ENCODE data around the gene MS4A5. TPM values are rescaled to one million over a fixed set of nuclear protein-coding genes. Genes with fewer than 3 reads are reported as not detected.

The MS4A5 gene
- total RNA-seq, 1 donor from 2014 or later, result not detected

GRCh38 chr11:60454212-60454611 lies 24.8 kb downstream of the MS4A5 start:
- Histone ChIP-seq H3K27ac (no peak overlapping the region), H3K4me3 (no peak overlapping the region), H3K9me3 (no peaks in the 10 kb centered on the region), H3K36me3 (no peaks in the 10 kb centered on the region), H3K4me1 (no peaks in the 10 kb centered on the region), H3K27me3 (no peaks in the 10 kb centered on the region)
- intact Hi-C loops (cut with DNase I), result no loop called here
- DNase-seq (ENCODE audit: extremely low spot score in 2 of 2), result no peak
- TF ChIP-seq, protein P1, sequence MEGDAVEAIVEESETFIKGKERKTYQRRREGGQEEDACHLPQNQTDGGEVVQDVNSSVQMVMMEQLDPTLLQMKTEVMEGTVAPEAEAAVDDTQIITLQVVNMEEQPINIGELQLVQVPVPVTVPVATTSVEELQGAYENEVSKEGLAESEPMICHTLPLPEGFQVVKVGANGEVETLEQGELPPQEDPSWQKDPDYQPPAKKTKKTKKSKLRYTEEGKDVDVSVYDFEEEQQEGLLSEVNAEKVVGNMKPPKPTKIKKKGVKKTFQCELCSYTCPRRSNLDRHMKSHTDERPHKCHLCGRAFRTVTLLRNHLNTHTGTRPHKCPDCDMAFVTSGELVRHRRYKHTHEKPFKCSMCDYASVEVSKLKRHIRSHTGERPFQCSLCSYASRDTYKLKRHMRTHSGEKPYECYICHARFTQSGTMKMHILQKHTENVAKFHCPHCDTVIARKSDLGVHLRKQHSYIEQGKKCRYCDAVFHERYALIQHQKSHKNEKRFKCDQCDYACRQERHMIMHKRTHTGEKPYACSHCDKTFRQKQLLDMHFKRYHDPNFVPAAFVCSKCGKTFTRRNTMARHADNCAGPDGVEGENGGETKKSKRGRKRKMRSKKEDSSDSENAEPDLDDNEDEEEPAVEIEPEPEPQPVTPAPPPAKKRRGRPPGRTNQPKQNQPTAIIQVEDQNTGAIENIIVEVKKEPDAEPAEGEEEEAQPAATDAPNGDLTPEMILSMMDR (IDR thresholded peaks at IDR 0.05), result no peak
- TF ChIP-seq POLR2AphosphoS5 (IDR thresholded peaks at IDR 0.05; ENCODE audit: insufficient read depth in 1 of 2, low read depth in 1 of 2) (no peak), POLR2A (IDR thresholded peaks at IDR 0.05) (no peak)

- TF ChIP-seq POLR2A (IDR thresholded peaks at IDR 0.05), result no peak
- TF ChIP-seq, protein P1 (IDR thresholded peaks at IDR 0.05), result no peak
- TF ChIP-seq POLR2AphosphoS5 (IDR thresholded peaks at IDR 0.05; ENCODE audit: insufficient read depth in 1 of 2, low read depth in 1 of 2), result no peak
- H3K4me1 ChIP-seq, result no peaks in the 10 kb centered on the region
- no peak within 1 kb of the TSS for H3K4me3 ChIP-seq
- no peaks in the 10 kb centered on the region for H3K27me3 ChIP-seq
- intact Hi-C loops (cut with DNase I), result no loop called here
- no peak within 1 kb of the TSS for H3K27ac ChIP-seq
- H3K36me3 ChIP-seq, result no peaks in the 10 kb centered on the region
- no peaks in the 10 kb centered on the region for H3K9me3 ChIP-seq
- DNase-seq (ENCODE audit: extremely low spot score in 2 of 2), result no peak
Observed at GRCh38 chr11:60455531-60456042, 26.2 kb downstream of the MS4A5 start, which contains the start of gene MS4A1. TSS of gene MS4A1 (plus strand) at chr11:60455847. CDS start at chr11:60462375, 6,528 bp downstream.

DNA sequence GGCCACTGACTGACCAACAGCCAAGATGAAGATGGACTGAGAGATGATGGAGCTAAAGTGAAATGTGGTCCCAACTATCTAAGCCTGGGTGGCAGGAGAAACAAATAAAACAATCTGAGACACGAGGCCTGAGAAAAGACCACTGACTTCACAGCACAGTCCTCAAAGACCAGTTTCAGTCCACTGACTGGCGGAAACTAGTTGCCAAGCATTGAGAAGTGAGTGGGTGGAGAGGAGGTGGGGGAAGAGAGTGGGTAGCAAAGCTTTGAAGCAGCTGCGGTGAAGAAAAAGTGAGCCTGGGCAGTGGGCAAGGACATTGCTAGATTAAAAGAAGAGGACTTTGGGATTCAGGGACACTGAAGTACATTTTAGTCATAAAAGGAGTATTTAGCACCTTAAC lies 28.2 kb downstream of the MS4A5 start:
- Histone ChIP-seq H3K27ac (no peak overlapping the region), H3K9me3 (no peaks in the 10 kb centered on the region), H3K36me3 (no peaks in the 10 kb centered on the region), H3K4me3 (no peak overlapping the region), H3K4me1 (no peaks in the 10 kb centered on the region), H3K27me3 (no peaks in the 10 kb centered on the region)
- TF ChIP-seq, protein P1 (IDR thresholded peaks at IDR 0.05), result no peak
- no peak for TF ChIP-seq POLR2AphosphoS5 (IDR thresholded peaks at IDR 0.05; ENCODE audit: insufficient read depth in 1 of 2, low read depth in 1 of 2)
- TF ChIP-seq POLR2A (IDR thresholded peaks at IDR 0.05), result no peak
- DNase-seq (ENCODE audit: extremely low spot score in 2 of 2), result no peak
- intact Hi-C loops (cut with DNase I), result no loop called here

- TF ChIP-seq, protein P1 (IDR thresholded peaks at IDR 0.05), result no peak
- TF ChIP-seq POLR2A (IDR thresholded peaks at IDR 0.05) (no peak), POLR2AphosphoS5 (IDR thresholded peaks at IDR 0.05; ENCODE audit: insufficient read depth in 1 of 2, low read depth in 1 of 2) (no peak)
- no peaks in the 10 kb centered on the region for H3K9me3 ChIP-seq
- intact Hi-C loops (cut with DNase I), result no loop called here
- no peaks in the 10 kb centered on the region for H3K36me3 ChIP-seq
- H3K27me3 ChIP-seq, result no peaks in the 10 kb centered on the region
- no peak for DNase-seq (ENCODE audit: extremely low spot score in 2 of 2)
- no peaks in the 10 kb centered on the region for H3K4me1 ChIP-seq
- no peak overlapping the region for H3K27ac ChIP-seq
- no peak overlapping the region for H3K4me3 ChIP-seq
Observed at GRCh38 chr11:60459345-60459744, 30.0 kb downstream of the MS4A5 start.

GRCh38 chr11:60468829-60469228 lies 39.5 kb downstream of the MS4A5 start:
- no peaks in the 10 kb centered on the region for H3K36me3 ChIP-seq
- no peaks in the 10 kb centered on the region for H3K4me1 ChIP-seq
- H3K27ac ChIP-seq, result no peak overlapping the region
- H3K4me3 ChIP-seq, result no peak overlapping the region
- H3K9me3 ChIP-seq, result no peaks in the 10 kb centered on the region
- DNase-seq (ENCODE audit: extremely low spot score in 2 of 2), result no peak
- intact Hi-C loops (cut with DNase I), result no loop called here
- H3K27me3 ChIP-seq, result no peaks in the 10 kb centered on the region
- TF ChIP-seq, protein P1 (IDR thresholded peaks at IDR 0.05), result no peak
- TF ChIP-seq POLR2AphosphoS5 (IDR thresholded peaks at IDR 0.05; ENCODE audit: insufficient read depth in 1 of 2, low read depth in 1 of 2) (no peak), POLR2A (IDR thresholded peaks at IDR 0.05) (no peak)

Measured in vagina (tissue), 2 donors.